ENCODE results near the gene TANC1.

TANC1 gene

DNA sequence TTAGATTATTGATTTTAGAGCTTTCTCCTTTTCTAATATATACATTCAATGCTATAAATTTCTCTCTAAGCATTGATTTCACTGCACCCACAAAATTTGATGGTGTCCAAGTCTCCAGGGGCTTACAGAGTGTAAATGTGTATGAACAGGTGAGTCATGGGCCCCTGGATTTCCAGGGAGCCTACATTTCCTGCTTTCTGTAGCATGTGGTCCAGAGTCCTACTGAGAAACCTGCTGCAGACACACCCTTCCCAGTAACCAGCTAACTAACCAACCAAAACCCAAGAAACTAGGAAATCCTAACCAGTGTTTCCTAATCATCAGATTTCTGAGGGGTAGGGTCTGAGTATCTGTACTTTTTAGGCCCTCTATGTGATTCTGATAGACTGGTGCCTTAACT lies 39.5 kb upstream of the TANC1 start:
- TF ChIP-seq, protein P1, sequence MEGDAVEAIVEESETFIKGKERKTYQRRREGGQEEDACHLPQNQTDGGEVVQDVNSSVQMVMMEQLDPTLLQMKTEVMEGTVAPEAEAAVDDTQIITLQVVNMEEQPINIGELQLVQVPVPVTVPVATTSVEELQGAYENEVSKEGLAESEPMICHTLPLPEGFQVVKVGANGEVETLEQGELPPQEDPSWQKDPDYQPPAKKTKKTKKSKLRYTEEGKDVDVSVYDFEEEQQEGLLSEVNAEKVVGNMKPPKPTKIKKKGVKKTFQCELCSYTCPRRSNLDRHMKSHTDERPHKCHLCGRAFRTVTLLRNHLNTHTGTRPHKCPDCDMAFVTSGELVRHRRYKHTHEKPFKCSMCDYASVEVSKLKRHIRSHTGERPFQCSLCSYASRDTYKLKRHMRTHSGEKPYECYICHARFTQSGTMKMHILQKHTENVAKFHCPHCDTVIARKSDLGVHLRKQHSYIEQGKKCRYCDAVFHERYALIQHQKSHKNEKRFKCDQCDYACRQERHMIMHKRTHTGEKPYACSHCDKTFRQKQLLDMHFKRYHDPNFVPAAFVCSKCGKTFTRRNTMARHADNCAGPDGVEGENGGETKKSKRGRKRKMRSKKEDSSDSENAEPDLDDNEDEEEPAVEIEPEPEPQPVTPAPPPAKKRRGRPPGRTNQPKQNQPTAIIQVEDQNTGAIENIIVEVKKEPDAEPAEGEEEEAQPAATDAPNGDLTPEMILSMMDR (conservative IDR thresholded peaks at IDR 0.05) = no peak
- H3K27ac ChIP-seq = no peak overlapping the region

DNA sequence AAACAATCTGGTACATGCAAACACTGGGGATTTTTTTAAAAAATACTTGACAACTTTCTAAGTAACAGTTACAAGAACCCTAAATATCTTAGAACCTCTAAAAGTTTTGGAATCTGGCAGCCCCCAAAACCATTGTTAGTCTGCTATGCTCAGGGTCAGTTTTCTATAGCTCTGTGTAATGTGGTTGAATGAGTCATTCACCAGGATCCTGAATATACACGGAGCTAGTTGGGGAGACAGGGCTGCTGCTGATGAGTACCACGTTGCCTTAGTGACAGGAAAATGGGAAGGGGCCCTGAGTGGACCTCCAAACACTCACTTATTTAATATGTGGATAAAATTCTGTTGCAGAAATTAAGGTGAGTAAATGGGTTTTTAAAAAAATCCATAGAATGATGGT lies 36.9 kb upstream of the TANC1 start:
- TF ChIP-seq, protein P1 (conservative IDR thresholded peaks at IDR 0.05) = no peak
- no peak overlapping the region for H3K27ac ChIP-seq

DNA sequence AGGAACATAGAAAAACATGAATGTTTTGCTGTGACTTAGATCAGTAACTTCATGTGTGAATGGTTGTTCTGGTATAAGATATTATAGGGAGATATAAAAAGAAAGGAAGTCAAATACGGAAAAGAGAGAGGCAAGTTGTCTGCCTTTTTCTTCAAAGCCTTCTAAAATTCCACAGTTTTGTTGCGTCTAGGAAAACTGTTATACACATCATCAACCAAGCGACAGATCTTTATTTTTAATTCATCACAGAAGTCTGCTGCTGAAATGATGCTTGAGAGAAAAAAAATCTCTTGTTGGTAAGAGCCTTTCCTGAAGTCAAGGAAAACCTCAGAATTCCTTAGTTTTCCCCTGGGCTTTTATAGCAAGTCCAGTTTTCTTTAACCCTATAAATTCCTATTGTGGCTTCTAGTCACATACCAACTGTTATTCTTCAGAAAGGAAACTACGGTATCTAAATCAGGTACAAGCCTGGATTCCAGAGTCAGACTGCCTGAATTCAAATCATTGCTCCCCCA lies 36.3 kb upstream of the TANC1 start:
- no peak overlapping the region for H3K27ac ChIP-seq
- TF ChIP-seq, protein P1 (conservative IDR thresholded peaks at IDR 0.05) = no peak

DNA sequence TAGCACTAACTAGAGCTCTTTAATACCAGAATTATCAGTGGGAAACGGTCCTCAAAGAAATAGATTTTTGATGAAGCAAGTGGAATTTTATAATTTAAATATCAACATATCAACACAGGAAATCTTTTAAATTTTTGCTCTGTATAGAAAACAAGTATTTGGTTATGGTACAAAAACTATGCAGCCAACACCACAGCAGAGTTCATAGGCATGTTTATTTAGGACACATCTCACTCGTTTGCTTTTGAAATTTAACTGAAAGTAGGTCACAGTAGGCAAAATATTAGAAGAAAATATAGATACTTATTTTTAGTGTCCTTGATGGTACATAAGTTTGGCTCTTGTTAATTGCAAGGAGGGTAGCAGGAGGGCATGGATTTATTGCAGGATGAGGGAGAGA lies 34.3 kb upstream of the TANC1 start:
- TF ChIP-seq, protein P1 (conservative IDR thresholded peaks at IDR 0.05) = no peak

DNA sequence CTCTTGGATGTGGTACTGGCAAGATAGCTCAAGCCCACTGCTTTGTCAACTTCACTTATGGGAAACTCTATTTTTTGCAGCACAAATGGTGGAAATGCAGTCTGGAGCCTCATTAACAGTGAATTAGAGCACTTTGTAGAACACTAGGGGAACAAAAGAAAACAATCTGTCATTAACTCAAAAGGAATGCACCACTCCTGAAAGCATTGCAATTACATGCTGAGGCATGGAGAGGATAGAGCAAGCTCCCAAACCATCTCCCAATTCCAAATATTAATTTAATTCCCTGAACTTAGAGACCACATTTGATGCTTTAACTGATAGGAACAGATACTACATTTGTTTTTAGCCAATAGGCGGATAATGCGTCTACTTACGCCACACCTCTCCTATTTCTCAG lies 32.8 kb upstream of the TANC1 start:
- TF ChIP-seq, protein P1 (conservative IDR thresholded peaks at IDR 0.05) = no peak
- H3K27ac ChIP-seq = no peak overlapping the region

More for the DNA sequence above, 34.3 kb upstream of the TANC1 start:
- H3K27ac ChIP-seq = no peak overlapping the region

DNA sequence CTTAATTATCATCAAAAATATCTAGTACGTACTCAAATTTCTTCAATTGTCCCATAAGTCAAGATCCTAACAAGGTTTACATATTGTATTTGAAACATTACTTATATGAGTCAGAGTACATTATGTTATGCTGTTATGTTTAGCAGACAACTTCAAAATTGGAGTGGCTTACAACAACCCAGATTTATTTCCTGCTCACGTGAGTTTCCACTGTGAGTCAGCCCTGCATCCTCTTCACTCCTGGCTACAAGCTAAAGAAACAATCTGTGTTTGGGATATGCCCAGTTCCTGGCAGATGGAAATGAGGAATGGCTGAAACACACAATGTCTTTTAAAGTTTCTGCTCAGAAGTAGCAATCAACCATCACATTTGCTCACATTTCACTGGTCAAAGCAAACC lies 31.5 kb upstream of the TANC1 start:
- TF ChIP-seq, protein P1 (conservative IDR thresholded peaks at IDR 0.05) = no peak
- no peak overlapping the region for H3K27ac ChIP-seq

DNA sequence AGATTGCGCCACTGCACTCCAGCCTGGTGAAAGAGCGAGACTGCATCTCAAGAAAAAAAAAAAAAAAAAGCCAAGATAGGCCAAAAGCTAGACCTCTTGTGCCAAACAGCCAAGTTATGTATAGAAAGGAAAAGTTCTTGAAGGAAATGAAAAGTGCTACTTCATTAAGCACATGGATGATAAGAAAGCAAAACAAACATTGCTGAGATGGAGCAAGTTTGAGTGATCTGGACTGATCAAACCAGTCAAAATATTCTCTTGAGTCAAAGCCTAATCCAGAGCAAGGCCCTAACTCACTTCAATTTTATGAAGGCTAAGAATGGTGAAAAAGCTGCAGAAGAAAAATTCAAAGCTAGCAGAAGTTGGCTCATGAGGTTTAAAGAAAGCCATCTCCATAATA lies 28.1 kb upstream of the TANC1 start:
- no peak overlapping the region for H3K27ac ChIP-seq
- TF ChIP-seq, protein P1 (conservative IDR thresholded peaks at IDR 0.05) = no peak

Data from VCaP (cell line).